GM19397 (cell line): Measurements from ENCODE around the gene DCAF17.
"Not testable (repeated sequence)": the region's sequence is repeated elsewhere in the genome, so short reads cannot be mapped to it uniquely, and the experiment has no call there.

Experiments used
- ATAC-seq: cut with Tn5 transposase; IDR thresholded peaks from one replicate; pipeline ENCODE4 v1.9.1; 2021; ENCODE audit warnings: mild to moderate bottlenecking, moderate library complexity; ENCODE audit not compliant: unreplicated experiment

The DCAF17 gene

DNA sequence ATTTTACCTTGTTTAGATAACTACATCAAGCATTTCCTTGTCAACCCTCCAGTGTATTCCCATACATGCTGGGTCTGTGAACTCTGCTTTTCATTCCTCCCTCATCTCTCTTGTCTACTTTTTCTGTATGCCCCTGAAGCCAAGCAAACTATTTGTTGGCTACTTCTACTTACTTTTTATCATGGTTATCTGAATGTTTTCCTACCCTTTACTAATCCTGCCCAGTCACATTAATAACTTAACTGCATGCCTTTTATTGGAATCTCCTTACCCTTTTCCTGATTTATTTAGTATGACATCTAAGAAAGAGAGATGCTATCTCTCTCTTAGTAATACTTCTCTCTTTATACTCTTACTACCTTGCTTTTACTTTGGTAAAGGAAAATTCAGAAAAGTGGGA, 17.0 kb downstream of the DCAF17 start:
- ATAC-seq, result no peak

- no peak for ATAC-seq
Measured at GRCh38 chr2:171452773-171453172, 18.7 kb downstream of the DCAF17 start.

DNA sequence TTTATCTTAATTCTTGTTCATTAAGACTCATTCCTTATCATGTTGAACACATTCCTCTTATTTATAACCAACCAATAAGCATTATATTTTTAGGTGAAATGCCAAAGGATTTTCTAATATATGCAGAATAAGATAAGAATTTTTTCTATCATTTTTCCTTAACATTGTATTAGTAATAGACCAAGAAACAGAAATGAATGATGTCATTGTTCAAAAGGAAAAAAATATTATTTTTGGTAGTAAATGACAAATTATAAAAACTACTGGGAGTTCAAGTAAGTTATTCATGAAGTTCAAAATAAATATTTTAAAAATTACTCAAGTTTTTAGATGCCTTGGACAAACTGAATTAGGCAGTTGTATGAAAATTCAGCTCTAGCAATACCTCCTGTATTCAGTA, 25.5 kb downstream of the DCAF17 start:
- no peak for ATAC-seq

DNA sequence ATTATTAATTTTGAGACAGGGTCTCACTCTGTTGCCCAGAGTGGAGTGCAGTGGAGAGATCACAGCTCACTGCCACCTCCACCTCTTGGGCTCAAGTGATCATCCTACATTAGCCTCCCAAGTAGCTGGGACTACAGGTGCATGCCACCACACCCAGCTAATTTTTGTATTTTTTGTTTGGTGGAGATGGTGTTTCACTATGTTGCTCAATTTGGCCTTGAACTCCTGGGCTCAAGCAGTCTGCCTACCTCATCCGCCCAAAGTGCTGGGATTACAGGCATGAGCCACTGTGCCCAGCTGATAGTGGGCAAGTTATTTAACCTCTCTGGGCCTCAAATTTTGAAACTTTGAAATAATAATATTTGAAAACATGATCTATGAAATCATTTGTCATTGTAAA, 26.5 kb downstream of the DCAF17 start:
- ATAC-seq, result no peak

DNA sequence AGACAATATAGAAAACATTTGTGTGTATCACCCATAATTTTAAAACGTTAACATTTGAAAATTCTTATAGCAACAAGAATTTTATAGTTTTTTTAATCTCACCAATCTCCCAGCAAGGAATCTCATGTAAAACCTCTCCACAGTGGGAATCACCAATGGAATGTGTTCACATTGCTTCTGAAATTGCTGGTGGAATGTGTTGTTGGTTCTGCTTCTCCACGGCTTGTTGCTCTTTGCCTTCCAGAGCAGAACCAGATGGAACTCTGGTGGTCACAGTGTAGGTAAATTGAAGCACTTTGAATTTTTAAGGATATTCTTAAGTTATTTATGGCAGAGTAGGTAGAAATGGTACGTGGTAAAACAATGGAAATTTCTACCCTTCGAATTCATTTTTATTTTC, 35.1 kb downstream of the DCAF17 start:
- no peak for ATAC-seq

GRCh38 chr2:171470129-171470528, 36.1 kb downstream of the DCAF17 start:
- no peak for ATAC-seq

DNA sequence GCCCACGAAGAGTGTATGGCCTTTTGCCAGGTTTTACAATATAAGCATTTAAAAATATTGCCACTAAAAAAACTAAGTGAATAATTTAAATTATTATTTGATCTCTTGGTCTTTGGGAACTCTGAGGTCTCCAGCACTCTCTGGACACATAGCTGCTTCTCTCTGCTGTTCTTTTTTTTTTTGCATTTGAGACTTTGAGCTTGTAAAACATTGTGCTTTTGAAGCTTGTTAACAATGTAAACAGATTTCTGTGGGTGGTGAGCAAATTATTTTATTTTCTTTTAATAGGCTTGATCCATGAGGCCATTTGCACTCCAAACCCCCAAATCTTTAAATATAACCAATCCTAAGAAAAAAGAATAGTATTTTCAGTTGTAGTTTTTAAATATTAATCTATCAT, 42.0 kb downstream of the DCAF17 start:
- no peak for ATAC-seq

DNA sequence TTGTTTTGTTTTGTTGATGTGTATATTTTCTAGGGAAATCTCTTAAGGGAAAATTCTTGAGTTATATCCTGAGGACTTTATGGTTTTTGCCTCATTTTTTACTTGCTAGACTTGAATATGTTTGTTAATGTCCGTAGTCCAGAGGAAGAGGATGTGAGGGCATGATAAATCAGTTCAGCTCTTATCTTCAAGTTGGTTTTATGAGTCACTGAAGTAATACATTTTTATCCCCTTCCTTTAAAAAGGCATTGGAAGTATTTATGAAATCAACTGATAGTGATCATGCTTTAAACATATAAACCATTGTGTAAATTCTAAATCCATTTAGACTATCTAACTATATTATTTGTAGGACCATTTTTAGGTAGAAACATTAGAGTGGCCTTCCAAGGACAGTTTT, 44.3 kb downstream of the DCAF17 start:
- ATAC-seq, result no peak

GRCh38 chr2:171479154-171479814, 45.3 kb downstream of the DCAF17 start:
- ATAC-seq, result no peak

DNA sequence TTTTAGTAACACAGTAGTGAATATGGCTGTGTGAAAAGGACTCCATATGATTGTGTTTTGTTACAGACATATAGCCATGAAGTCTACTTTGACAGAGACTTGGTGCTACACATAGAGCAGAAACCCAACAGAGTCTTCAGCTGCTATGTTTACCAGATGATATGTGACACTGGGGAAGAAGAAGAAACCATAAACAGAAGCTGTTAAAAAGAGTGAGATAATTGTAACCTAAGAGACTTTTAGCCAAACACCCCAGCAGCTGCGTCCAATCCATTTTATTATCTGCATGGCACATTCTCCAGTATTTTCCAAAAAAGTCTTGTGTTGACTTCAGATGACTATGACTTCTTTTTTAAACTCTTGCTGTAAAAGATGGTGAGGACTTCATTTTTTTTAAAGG, 46.9 kb downstream of the DCAF17 start:
- ATAC-seq, result no peak

- ATAC-seq, result no peak
Measured at GRCh38 chr2:171482308-171482707, 48.3 kb downstream of the DCAF17 start.

- ATAC-seq, result no peak
Measured at GRCh38 chr2:171482877-171483276, 48.9 kb downstream of the DCAF17 start.

DNA sequence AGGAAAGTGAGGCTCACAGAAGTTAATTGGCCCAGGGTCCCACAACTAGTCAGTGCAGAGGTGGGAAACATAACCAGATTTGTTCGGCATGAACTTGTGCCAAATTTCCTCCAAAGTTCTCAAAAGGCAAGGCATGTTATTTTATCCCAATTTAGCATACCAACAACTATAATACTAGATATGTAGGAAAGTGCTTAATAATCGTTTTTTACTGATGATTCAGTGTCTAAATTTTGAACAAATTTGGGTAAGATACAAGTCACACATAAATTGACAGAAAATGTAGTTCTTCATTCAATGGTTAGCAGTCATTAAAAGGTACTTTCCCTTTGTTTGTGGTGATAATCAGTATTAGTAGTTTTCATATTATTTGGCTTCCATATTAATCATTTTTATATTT, 49.8 kb downstream of the DCAF17 start:
- no peak for ATAC-seq

GRCh38 chr2:171485116-171485515, 51.1 kb downstream of the DCAF17 start:
- ATAC-seq, result no peak

GRCh38 chr2:171487201-171487600, 53.2 kb downstream of the DCAF17 start:
- ATAC-seq, result no peak

DNA sequence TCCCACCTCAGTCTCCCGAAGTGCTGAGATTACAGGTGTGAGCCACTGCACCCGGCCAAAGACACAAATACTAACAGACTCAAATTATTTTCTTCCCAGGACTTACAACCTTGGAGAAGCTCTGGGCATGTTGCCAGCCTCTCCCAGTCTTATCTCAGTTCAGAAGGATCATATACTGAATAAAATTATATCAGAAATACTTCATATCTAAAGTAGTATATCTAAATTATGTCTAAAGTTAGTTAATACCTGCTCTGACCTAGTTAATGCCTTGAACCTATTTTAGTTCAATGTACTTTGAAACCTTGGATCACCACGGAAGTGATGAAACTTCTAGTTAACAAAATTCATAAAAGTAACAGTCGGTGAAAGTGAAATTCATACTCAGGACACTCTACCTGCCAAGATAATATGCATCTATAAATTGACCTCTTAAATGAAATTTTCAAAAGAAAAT, 53.8 kb downstream of the DCAF17 start:
- ATAC-seq, result no peak

- ATAC-seq, result no peak
Measured at GRCh38 chr2:171490577-171490976, 56.6 kb downstream of the DCAF17 start.

GRCh38 chr2:171491292-171491691, 57.3 kb downstream of the DCAF17 start:
- no peak for ATAC-seq

- ATAC-seq, result no peak
Measured at GRCh38 chr2:171492664-171493063, 58.6 kb downstream of the DCAF17 start.

GRCh38 chr2:171497664-171498063, 63.6 kb downstream of the DCAF17 start:
- ATAC-seq, result not testable (repeated sequence)

DNA sequence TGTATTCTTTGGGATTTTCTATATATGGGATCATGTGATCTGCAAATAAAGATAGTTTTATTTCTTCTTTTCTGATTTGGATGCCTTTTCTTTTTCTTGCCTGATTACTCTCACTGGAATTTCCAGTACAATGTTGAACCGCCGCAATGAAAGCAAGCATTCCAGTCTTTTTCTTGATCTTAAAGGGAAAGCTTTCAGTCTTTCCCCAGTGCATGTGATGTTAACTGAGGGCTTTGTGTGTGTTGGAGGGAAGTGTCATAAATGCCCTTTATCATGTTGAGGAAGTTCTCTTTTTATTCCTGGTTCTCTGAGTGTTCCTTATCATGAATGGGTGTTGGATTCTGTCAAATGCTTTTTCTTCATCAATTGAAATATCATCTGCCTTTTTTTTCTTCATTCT, 71.3 kb downstream of the DCAF17 start:
- ATAC-seq, result no peak

DNA sequence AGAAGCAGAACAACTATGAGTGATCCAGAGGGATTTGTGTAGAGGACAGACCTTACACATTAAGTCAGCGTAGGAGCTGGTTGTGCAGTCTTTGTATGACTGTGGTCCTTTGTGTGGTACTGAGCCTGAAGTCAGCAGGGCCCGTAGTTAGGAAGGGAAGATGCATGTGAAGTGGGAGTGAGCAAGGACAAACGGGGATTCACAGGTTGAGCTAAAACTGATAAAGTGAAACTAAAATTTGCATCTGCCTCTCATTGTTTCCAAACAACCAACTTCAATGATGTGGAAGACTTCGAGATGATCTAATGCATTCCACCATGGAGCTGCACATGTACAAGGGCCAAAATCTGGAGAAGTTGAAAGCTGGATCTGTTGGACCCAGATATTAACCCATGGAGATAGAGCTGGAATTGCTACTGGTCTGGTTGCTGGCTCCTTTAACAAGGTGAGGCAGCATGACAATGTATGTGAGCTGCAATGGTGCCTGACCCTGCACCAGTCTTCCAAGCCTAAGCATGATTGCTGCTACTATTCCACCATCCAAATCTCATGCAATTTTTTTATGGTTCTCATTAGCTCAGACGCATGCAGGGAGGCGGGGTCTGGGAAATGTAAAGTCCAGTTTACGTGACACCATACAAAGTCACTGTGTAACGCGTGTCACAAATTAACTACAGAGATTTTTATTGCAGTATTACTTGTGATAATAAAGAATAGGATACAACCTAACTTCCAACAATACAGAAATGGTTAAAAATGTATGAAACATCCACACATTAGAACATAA, 76.1 kb downstream of the DCAF17 start:
- ATAC-seq, result peak; percentile 65
